ENCODE measurements around the gene SETD4.

SETD4 gene

GRCh38 chr21:36077758-36078157 is 17.4 kb upstream of the SETD4 start:
- H3K27ac ChIP-seq (ENCODE audit: low read length) = no peak overlapping the region
- no peaks in the 10 kb centered on the region for H3K36me3 ChIP-seq (ENCODE audit: insufficient read depth, low read length)
- H2AFZ ChIP-seq (ENCODE audit: low read depth, low read length) = no peak overlapping the region
- no peaks in the 10 kb centered on the region for H3K9me3 ChIP-seq (ENCODE audit: insufficient read depth, low read length, severe bottlenecking)
- peaks cover 7% of the 10 kb centered on the region for H3K27me3 ChIP-seq (ENCODE audit: insufficient read depth, low read length, poor library complexity)
- no peaks in the 10 kb centered on the region for H4K20me1 ChIP-seq (ENCODE audit: insufficient read depth, low read length)
- H3K4me2 ChIP-seq (ENCODE audit: insufficient read depth, low read length) = no peak overlapping the region
- no peak for DNase-seq
- no peak for ATAC-seq (ENCODE audit: insufficient read depth, low read depth)
- H3K9ac ChIP-seq (ENCODE audit: low read depth, low read length) = no peak overlapping the region
- H3K79me2 ChIP-seq (ENCODE audit: insufficient read depth, low read length) = no peaks in the 10 kb centered on the region
- H3K4me1 ChIP-seq (ENCODE audit: insufficient read depth, low read length) = no peaks in the 10 kb centered on the region
- TF ChIP-seq EZH2 (IDR thresholded peaks at IDR 0.05; ENCODE audit: borderline replicate concordance, low read depth, low read length, severe bottlenecking) (no peak), CTCF (IDR thresholded peaks at IDR 0.05; ENCODE audit: borderline replicate concordance, extremely low read depth, low read length, poor library complexity, severe bottlenecking) (no peak)
- H3K4me3 ChIP-seq (ENCODE audit: low read depth in 1 of 2, low read length in 2 of 2) = no peak overlapping the region

- no peak overlapping the region for H2AFZ ChIP-seq (ENCODE audit: low read depth, low read length)
- H3K79me2 ChIP-seq (ENCODE audit: insufficient read depth, low read length) = no peaks in the 10 kb centered on the region
- ATAC-seq (ENCODE audit: insufficient read depth, low read depth) = no peak
- H3K4me2 ChIP-seq (ENCODE audit: insufficient read depth, low read length) = no peak overlapping the region
- H3K4me1 ChIP-seq (ENCODE audit: insufficient read depth, low read length) = no peaks in the 10 kb centered on the region
- H4K20me1 ChIP-seq (ENCODE audit: insufficient read depth, low read length) = no peaks in the 10 kb centered on the region
- no peak for DNase-seq
- no peak overlapping the region for H3K4me3 ChIP-seq (ENCODE audit: low read depth in 1 of 2, low read length in 2 of 2)
- H3K27me3 ChIP-seq (ENCODE audit: insufficient read depth, low read length, poor library complexity) = peaks cover 7% of the 10 kb centered on the region
- no peak overlapping the region for H3K9ac ChIP-seq (ENCODE audit: low read depth, low read length)
- no peak for TF ChIP-seq EZH2 (IDR thresholded peaks at IDR 0.05; ENCODE audit: borderline replicate concordance, low read depth, low read length, severe bottlenecking)
- TF ChIP-seq CTCF (IDR thresholded peaks at IDR 0.05; ENCODE audit: borderline replicate concordance, extremely low read depth, low read length, poor library complexity, severe bottlenecking) = no peak
- no peaks in the 10 kb centered on the region for H3K36me3 ChIP-seq (ENCODE audit: insufficient read depth, low read length)
- no peaks in the 10 kb centered on the region for H3K9me3 ChIP-seq (ENCODE audit: insufficient read depth, low read length, severe bottlenecking)
- no peak overlapping the region for H3K27ac ChIP-seq (ENCODE audit: low read length)
These were observed 16.7 kb upstream of the SETD4 start for GRCh38 chr21:36076878-36077655.

- Histone ChIP-seq H3K9me3 (ENCODE audit: insufficient read depth, low read length, severe bottlenecking) (no peaks in the 10 kb centered on the region), H3K9ac (ENCODE audit: low read depth, low read length) (no peak overlapping the region), H3K4me3 (ENCODE audit: low read depth in 1 of 2, low read length in 2 of 2) (no peak overlapping the region), H3K27me3 (ENCODE audit: insufficient read depth, low read length, poor library complexity) (peaks cover 7% of the 10 kb centered on the region), H3K4me1 (ENCODE audit: insufficient read depth, low read length) (no peaks in the 10 kb centered on the region), H3K27ac (ENCODE audit: low read length) (no peak overlapping the region), H2AFZ (ENCODE audit: low read depth, low read length) (no peak overlapping the region), H3K79me2 (ENCODE audit: insufficient read depth, low read length) (no peaks in the 10 kb centered on the region), H3K4me2 (ENCODE audit: insufficient read depth, low read length) (no peak overlapping the region), H4K20me1 (ENCODE audit: insufficient read depth, low read length) (no peaks in the 10 kb centered on the region), H3K36me3 (ENCODE audit: insufficient read depth, low read length) (no peaks in the 10 kb centered on the region)
- no peak for ATAC-seq (ENCODE audit: insufficient read depth, low read depth)
- no peak for DNase-seq
- TF ChIP-seq CTCF (IDR thresholded peaks at IDR 0.05; ENCODE audit: borderline replicate concordance, extremely low read depth, low read length, poor library complexity, severe bottlenecking) = no peak
- TF ChIP-seq EZH2 (IDR thresholded peaks at IDR 0.05; ENCODE audit: borderline replicate concordance, low read depth, low read length, severe bottlenecking) = no peak
These were observed 15.6 kb upstream of the SETD4 start for GRCh38 chr21:36075953-36076352.

All from DND-41 (cell line).